Stimulated activated CD4-positive, alpha-beta T cell treated with anti-CD3 and anti-CD28 coated beads, Interleukin-15, amount 100 ng/mL, for 48 hours (primary cell): Measurements from ENCODE around the gene ZNF441.
"Not testable (repeated sequence)": the region's sequence is repeated elsewhere in the genome, so short reads cannot be mapped to it uniquely, and the experiment has no call there.

Source experiments
- DNase-seq, 2 donors: peaks; one replicate each; pipeline ENCODE4 v3.0.0-alpha.2; 2020; ENCODE audit warnings: low read depth in 2 of 2

ZNF441 gene

DNA sequence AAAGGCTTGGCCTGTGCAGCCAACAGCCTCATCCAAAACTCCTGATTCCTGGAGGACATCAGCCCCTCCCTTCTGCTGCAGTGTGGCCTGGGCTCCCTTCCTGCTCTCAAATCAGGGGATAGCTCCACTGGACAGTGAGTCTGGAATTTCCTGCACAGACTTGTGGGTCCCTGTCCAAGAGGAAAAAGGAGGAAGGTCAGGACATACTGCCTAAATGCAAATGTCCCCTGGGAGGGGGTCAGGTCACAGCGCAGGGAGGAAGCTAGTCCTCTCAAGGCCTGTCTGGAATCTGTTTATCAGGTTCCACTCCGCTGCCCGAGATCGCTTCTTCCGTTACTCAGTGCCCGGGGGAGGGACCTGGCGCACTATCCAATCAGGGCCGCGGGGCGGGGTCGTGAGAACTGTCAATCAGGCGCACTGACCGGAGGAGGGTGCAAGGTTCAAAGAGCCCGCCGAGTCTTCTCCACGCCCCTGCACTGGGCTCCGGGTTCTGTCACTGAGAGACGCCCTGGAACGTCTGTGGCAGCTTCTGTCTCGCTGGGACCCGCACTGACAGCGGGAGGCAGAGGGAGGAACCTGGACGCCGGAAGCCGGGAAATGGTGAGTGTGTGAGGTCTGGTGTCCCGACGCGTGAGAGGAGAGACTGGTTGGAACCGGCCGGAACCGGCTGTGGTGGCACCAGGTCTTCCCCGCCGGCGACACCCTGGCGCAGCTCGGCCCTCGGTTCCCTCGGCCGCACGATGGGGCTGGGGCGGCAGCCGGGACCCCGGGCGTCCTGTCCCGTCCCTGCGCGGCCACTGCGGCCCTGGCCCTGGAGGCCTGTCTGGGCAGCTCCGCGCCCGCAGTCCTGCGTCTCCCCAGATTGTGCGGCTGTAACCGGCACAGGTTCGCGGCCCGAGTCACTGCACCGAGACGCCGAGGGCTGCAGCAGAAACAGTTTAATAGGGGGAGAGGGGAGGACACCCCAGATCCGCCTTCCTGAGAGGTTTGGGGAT is at the start of gene ZNF441:
Gene ZNF441 (plus strand): TSS at position 404 of the 995 bp plus-strand sequence. CDS start 194 bp downstream, at position 598.
- DNase-seq: peak; percentile 90 to 96

DNA sequence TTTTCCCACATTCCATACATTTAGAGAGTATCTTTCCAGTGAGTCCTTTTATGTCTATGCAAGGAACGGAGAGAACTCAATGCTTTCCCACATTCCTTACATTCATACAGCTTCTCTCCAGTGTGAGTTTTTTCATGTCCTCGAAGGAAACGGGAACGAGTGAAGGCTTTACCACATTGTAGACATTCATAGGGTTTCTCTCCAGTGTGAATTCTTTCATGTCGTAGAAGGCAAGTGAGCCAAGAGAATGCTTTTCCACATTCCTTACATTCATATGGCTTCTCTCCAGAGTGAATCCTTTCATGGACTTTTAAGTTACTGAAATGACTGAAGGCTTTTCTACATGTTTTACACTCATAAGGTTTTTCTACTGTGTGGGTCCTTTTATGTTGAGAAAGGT is 45.1 kb upstream of the ZNF441 start:
- DNase-seq: no peak

DNA sequence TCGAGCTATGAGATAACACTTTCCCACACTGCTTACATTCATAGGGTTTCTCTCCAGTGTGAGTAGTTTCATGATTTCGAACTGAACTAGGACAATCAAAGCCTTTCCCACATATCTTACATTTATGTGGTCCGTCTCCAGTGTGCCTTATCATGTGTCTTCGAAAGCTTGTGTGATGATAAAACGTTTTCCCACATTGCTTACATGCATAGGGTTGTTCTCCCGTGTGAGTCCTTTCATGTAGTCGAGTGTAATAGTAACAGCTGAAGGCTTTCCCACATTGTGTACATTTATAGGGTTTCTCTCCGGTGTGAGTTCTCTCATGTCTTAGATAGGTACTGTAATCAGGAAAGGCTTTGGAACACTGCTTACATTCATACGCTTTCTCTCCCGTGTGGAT is 44.4 kb upstream of the ZNF441 start:
- DNase-seq: no peak

DNA sequence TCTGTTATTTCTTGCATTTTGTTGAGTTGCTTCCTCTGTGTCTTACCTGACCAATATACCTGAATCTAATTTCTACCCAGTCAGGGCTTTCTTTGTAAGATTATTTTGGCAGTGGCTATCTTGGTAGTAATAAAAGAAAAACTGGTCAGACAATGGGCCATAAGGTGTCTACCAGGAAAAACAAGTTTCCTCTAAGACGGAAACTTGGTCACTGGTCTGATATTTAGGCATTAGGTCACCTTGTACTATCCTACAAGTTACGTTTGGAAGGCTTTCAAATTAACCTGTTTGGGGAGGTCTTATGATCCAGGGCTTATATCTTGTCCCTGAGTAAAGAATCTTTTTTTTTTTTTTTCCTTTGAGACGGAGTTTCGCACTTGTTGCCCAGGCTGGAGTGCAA is 37.2 kb upstream of the ZNF441 start:
- no peak for DNase-seq

DNA sequence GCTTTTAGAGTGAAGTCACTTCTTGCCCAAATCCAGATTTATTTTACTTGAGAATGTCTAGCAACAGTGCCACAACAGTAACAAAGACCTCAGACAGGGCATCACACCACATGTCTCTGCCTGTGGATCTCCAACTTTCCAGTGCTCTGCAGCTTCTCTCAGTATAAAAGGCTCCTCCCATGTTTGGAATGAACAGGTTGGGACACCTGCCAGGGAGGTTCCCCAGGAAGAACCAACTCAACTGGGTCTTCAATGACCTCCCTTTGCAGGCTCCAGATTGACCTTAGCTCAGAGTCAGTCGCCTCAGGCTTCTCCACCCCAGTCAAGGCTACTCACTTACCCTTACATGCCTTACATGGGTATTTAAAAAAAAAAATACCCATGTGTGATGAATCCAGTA is 31.4 kb upstream of the ZNF441 start:
- DNase-seq: no peak

DNA sequence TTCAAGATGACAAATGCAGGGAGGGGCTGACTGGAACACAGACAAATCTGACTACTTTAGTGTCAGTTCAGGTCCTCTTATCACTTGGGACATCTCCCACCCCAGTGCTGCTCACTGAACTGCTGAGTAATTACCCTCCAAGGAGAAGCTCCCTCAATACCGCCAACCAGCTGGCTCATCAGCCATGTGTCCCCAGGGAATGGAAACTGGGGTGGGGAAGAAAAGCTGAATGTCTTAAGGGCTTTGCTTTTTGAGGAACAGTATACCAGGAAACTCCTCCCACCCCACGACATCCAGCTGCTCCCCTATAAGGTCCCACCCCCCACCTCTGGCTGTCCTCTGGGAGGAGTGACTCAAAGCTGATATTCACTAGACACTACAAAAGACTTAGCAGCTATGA is 30.1 kb upstream of the ZNF441 start:
- no peak for DNase-seq

DNA sequence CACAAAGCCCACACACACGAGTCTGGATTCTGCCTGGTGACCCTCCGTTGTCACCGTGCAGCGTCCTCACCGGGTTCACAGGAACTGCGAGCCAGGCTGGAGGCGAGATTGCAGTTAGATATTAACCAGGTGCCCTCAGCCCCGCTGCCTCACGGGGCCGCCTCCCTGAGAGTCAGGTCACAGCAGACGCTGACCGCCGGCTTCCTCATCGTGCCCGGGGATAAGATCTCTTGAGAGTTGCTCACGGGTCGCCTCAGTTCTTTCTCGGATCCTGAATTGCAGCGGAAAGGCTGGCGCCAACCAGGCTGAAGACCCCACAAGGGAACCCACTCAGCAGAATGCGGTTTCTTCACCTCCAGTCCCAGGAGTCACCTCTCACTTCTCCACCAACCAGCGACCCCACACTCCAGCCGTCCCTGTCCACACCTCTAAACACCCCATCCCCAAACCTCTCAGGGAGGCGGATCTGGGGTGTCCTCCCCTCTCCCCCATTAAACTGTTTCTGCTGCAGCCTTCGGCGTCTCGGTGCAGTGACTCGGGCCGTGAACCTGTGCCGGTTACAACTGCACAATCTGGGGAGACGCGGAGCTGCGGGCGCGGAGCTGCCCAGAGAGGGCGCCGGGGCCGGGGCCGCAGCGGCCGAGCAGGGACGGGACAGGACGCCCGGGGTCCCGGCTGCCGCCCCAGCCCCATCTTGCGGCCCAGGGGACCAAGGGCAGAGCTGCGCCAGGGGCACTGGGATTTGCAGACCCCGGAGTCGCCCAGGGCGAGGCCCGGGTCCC is 28.6 kb upstream of the ZNF441 start:
- DNase-seq: peak; percentile 8 to 9

DNA sequence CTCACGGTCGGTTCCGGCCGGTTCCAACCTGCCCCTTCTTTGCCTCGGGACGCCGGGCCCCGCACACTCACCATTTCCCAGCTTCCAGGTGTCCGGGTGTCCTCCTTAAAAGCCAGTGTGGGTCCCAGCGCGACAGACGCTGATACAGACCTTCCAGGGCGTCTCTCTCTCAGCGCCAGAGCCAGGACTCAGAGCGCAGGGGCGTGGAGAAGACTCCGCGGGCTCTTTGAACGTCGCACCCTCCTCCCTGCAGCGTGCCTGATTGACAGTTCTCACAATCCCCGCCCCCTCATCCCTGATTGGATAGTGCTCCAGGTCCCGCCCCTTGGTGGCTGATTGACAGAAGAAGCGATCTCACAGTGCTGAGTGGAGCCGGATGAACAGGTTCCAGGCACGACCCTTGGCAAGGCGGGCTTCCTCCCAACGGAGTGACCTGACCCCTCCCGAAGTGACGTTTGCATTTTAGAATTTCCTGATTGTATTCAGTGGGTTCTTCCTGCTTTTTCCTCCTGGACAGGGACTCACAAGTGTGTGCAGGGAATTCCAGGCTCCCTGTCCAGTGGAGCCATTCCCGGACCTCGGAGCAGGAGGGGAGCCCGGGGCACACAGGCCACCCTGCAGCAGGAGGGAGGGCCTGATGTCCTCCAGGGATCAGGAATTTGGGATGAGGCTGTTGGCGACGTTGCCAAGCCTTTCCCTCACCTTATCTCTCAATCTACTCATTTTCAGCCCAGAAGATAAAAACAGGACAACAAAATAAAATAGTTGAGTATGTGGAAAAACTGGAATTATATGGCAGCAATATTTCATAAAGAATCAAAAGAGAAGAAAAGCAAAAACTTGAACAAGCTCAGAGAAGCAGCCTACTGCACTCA is 27.8 kb upstream of the ZNF441 start, which contains the start of gene ZNF823:
Gene ZNF823 (minus strand): TSS at position 201 of the 875 bp plus-strand sequence. CDS start 127 bp downstream, at position 74.
- peak; percentile 97 to 98 for DNase-seq

DNA sequence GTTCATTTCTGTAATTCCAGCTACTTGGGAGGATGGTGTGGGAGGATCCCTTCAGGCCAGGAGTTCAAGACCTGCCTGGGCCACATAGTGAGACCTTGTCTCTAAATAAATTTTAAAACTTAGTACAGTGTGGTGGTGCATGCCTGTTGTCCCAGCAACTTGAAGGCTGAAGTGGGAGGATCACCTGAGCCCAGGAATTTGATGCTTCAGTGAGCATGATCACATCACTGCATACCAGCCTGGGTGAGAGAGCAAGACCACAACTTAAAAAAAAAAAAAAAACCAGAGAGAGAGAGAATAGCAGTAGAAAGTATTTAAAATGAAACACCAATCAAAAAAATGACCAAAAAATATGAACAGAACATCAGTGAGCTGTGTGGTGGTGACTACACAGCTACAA is 20.9 kb upstream of the ZNF441 start:
- no peak for DNase-seq

DNA sequence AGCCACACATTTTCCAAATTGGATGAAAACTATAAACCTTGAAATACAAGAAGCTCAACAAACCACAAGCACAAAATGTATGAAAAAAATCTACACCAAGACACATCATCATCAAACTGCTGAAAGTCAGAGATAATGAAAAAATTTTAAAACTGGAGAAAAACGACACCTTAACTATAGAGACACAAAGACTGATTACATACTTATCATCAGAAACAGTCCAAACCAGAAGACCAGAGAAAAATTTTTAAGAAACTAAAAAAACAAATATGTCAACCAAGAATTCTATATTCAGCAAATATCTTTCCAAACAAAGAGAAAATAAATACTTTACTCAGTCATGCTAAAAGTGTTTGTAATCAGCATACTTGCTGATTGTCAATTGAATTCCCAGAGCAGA is 19.5 kb upstream of the ZNF441 start:
- no peak for DNase-seq

DNA sequence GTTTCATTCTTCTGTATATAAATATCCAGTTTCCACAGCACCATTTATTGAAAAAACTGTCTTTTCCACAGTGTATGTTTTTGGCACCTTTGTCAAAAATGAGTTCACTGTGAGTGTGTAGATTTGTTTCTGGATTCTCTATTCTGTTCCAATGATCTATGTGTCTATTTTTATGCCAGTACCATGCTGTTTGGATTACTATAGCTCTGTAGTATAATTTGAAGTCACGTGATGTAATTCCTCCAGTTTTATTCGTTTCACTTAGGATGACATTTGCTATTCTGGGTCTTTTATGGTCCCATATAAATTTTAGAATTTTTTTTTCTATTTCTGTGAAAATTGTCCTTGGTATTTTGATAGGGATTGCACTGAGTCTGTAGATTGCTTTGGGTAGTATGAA is 17.0 kb upstream of the ZNF441 start:
- no peak for DNase-seq

DNA sequence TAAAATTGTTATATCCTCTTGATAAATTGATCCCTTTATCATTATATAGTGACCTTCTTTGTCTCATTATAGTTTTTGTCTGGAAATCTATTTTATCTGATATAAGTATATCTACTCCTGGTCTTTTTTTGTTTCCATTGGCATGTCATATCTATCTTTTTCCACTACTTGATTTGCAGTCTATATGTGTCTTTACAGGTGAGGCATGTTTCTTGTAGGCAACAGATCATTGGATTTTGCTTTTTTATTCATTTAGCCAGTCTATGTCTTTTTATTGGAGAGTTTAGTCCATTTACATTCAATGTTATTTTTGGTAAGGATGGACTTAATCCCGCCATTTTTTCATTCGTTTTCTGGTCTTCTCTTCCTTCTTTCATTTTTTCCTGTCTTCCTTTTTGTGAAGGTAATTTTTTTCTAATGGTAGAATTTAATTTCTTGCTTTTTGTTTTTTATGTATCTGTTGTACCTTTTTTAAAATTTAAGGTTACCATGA is 14.5 kb upstream of the ZNF441 start:
- DNase-seq: no peak

DNA sequence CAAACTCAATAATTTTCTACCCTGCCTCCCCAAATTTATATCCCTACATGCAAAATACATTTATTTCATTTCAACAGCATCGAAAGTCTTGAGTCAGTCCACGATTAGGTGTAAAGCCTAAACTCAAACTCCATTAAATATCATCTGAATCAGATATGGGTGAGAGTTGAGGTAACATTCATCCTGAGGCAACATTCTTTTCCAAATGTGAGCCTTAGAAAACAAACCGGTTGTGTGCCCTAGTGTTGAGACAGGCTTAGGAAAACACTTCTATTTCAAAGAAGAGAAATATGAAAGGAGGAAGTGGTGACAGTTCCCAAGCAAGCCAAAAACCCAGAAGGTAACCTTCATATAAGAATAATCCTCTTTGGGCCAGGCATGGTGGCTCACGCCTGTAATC is 12.1 kb upstream of the ZNF441 start:
- no peak for DNase-seq

DNA sequence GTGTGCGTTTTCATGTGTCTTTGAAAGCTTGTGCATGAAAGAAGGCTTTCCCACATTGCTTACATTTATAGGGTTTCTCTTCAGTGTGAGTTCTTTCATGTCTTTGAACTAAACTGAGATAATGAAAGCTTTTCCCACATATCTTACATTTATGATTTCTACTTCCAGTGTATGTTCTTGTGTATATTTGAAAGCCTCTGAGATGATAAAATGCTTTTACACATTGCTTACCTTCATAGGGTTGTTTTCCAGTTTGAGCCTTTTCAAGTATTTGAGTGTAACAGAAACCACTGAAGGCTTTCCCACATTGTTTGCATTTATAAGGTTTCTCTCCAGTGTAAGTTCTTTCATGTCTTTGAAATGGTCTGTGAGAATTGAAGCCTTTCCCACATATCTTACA is 9.8 kb upstream of the ZNF441 start:
- DNase-seq: no peak

DNA sequence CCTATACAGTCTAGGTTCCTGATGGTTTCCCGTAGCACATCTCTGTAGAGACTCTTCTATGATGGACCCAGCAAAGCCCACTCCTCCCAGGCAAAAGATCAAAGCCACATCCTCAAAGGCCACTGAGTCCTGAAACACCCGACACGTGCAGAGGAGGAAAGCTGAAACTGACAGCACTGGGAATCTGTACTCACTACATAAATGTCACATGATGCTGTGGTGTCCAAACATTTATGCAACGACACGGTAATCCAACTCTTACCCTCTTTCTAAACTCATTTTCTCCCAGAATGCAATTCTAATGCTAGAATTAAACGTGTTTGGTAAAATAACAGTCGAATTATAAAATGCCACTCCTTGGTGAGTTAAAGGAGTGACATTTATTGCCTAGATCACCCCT is 7.0 kb upstream of the ZNF441 start:
- DNase-seq: no peak

DNA sequence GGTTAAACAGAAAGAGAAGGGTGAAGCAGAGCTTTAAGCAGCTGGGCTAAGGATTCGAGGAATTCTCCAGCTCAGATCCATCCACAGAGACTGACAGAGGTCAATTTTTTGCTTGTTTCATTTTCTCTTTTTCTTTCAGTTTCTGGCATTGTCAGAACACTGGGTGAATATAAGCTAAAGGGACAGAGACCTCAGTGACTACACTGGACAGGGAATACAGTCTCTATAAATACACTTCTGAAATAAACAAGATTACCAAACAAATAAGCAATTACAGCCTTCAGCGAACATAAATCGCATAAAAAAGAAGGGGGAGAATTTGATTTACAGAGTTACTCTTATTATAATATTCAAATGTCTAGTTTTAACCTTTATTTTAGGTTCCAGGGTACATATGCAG is 3.7 kb upstream of the ZNF441 start:
- DNase-seq: no peak

DNA sequence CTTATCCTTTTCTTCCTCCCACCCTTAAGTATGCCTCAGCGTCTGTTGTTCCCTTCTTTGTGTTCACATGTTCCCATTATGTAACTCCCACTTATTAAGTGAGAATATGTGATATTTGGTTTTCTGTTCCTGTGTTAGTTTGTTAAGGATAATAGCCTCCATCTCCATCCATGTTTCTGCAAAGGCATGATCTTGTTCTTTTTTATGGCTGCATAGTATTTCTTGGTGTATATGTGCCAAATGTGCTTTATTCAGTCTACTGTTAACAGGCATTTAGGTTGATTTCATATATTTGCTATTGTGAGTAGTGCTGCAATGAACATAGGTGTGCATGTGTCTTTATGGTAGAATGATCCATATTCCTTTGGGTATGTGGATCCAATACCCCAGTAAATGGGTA is 3.2 kb upstream of the ZNF441 start:
- no peak for DNase-seq

DNA sequence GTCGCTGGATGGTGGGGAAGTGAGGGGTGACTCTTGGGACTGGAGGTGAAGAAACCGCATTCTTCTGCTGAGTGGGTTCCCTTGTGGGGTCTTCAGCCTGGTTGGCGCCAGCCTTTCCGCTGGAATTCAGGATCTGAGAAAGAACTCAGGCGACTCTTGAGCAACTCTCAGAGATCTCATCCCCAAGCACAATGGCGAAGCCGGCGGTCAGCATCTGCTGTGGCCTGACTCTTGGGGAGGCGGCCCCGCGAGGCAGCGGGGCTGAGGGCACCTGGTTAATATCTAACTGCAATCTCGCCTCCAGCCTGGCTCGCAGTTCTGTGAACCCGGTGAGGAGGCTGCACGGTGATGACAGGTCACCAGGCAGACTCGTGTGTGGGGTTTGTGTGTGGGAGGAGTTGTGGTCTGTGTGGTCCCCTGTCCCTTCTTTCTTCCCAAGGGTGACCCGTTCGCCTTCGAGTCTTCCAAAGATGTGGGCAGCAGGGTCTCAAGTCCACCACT is 883 bp downstream of the ZNF441 start:
- peak; percentile 4 to 13 for DNase-seq

DNA sequence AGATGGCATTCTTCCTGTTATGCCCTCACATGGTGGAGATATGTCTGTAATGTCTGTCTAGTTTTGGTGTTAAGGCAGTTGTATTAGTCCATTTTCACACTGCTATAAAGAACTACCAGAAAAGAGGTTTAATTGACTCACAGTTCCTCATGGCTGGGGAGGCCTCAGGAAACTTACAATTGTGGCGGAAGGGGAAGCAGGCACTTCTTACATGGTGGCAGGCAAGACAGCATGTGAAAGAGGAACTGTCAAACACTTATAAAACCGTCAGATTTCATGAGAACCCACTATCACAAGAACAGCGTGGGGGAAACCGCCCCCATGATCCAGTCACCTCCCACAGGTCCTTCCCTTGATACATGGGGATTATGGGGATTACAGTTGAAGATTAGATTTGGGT is 3.2 kb downstream of the ZNF441 start:
- no peak for DNase-seq

DNA sequence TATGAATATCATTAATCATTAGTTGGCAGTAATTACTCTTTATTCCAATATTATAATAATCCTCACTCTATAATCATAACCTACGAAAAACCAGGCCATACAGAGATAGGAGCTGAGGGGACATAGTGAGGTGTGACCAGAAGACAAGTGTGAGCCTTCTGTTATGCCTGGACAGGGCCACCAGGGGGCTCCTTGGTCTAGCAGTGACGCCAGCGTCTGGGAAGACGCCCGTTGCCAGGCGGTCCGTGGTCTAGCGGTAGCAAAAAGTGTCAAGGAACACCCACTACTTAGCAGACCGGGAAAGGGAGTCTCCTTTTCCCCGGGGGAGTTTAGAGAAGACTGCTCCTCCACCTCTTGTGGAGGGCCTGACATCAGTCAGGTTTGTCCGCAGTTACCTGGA is 4.7 kb downstream of the ZNF441 start:
- not testable (repeated sequence) for DNase-seq

DNA sequence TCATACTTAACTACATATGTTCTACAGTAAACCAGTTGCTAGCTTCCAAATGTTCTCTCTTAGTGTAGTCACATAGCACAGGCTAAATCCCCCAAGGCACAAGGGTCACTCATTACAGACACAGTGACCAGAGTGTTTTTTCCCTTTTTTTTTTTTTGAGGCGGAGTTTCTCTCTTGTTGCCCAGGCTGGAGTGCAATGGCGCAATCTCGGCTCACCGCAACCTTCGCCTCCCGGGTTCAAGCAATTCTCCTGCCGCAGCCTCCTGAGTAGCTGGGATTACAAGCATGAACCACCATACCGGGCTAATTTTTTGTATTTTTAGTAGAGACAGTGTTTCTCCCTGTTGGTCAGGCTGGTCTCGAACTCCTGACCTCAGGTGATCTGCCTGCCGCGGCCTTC is 9.9 kb downstream of the ZNF441 start:
- not testable (repeated sequence) for DNase-seq
